ENCODE measurements around the gene ATAD1. TPM values are rescaled to one million over a fixed set of nuclear protein-coding genes. Genes with fewer than 3 reads are reported as not detected.

The ATAD1 gene
- total and polyA plus RNA-seq, 9 of the 15 experiments (the other 6 are each of a cell fraction or from before 2014, with no cell fraction given) = 11.3 to 33.8 (median 27.3) TPM

GRCh38 chr10:87838650-87839049, 20.6 kb upstream of the ATAD1 start:
- CTCF ChIA-PET (ENCODE audit: low intra/inter-chr PET ratio) = no interaction called here
- no peaks in the 10 kb centered on the region for H4K20me1 ChIP-seq (replicated peaks; ENCODE audit: control insufficient read depth, insufficient read depth, low read length)
- BruUV-seq (replicated peaks) = no TSS peak
- H3K27me3 ChIP-seq (ENCODE audit: control insufficient read depth in 2 of 2, insufficient read depth in 2 of 2, low read length in 2 of 2) = no peaks in the 10 kb centered on the region
- no peak overlapping the region for H2AFZ ChIP-seq (ENCODE audit: low read depth, low read length)
- ATAC-seq = no peak
- no peak for FAIRE-seq
- no peak for DNase-seq (ENCODE audit: extremely low read depth in 1 of 4, low spot score in 3 of 4)
- H3K4me2 ChIP-seq (ENCODE audit: insufficient read depth, low read length) = no peak overlapping the region
- H3K36me3 ChIP-seq (ENCODE audit: control insufficient read depth, insufficient read depth, low read length) = no peaks in the 10 kb centered on the region
- no peaks in the 10 kb centered on the region for H3K4me1 ChIP-seq (replicated peaks in 1 of 2; ENCODE audit: control insufficient read depth in 2 of 2, insufficient read depth in 2 of 2, low read length in 2 of 2)
- no peaks in the 10 kb centered on the region for H3K79me2 ChIP-seq (ENCODE audit: control insufficient read depth, insufficient read depth, low read length)
- H3K27ac ChIP-seq (ENCODE audit: extremely low read depth, low read depth, low read length) = no peak overlapping the region
- TF ChIP-seq E2F6 (IDR thresholded peaks at IDR 0.05; ENCODE audit: borderline replicate concordance in 1 of 2, extremely low read depth in 1 of 2, insufficient read depth in 1 of 2, insufficient read length in 1 of 2, low read depth in 1 of 2, low read length in 1 of 2, poor library complexity in 1 of 2, severe bottlenecking in 1 of 2) (no peak), ZNF354B (CRISPR knock-in tag; IDR thresholded peaks at IDR 0.05) (no peak), ZNF551 (CRISPR knock-in tag; IDR thresholded peaks at IDR 0.05) (no peak), RB1 (IDR thresholded peaks at IDR 0.05; ENCODE audit: low read depth) (no peak)
- no peaks in the 10 kb centered on the region for H3K9me1 ChIP-seq (ENCODE audit: control insufficient read depth, insufficient read depth, low read length)
- in situ Hi-C loops (cut with MboI) (no loop called here), intact Hi-C loops (cut with micrococcal nuclease) (no loop called here)
- POLR2A ChIA-PET = no interaction called here
- 4% methylated on average over 2 of the region's 2 CpGs for WGBS (ENCODE audit: insufficient coverage, low coverage, missing lambda C conversion rate)
- no peak overlapping the region for H3K4me3 ChIP-seq
- H3K9ac ChIP-seq (ENCODE audit: insufficient read depth in 1 of 2, low read depth in 2 of 2, low read length in 2 of 2) = no peak overlapping the region
- no peaks in the 10 kb centered on the region for H3K9me3 ChIP-seq (replicated peaks; ENCODE audit: control insufficient read depth, insufficient read depth, low read depth, low read length)

GRCh38 chr10:87837445-87837844, 19.4 kb upstream of the ATAD1 start:
- Histone ChIP-seq H3K9ac (ENCODE audit: insufficient read depth in 1 of 2, low read depth in 2 of 2, low read length in 2 of 2) (no peak overlapping the region), H3K9me1 (ENCODE audit: control insufficient read depth, insufficient read depth, low read length) (no peaks in the 10 kb centered on the region), H3K36me3 (ENCODE audit: control insufficient read depth, insufficient read depth, low read length) (no peaks in the 10 kb centered on the region), H4K20me1 (replicated peaks; ENCODE audit: control insufficient read depth, insufficient read depth, low read length) (no peaks in the 10 kb centered on the region), H3K9me3 (replicated peaks; ENCODE audit: control insufficient read depth, insufficient read depth, low read depth, low read length) (no peaks in the 10 kb centered on the region), H3K79me2 (ENCODE audit: control insufficient read depth, insufficient read depth, low read length) (no peaks in the 10 kb centered on the region), H3K27me3 (ENCODE audit: control insufficient read depth in 2 of 2, insufficient read depth in 2 of 2, low read length in 2 of 2) (no peaks in the 10 kb centered on the region), H3K27ac (ENCODE audit: extremely low read depth, low read depth, low read length) (no peak overlapping the region), H2AFZ (ENCODE audit: low read depth, low read length) (no peak overlapping the region), H3K4me3 (no peak overlapping the region), H3K4me1 (replicated peaks in 1 of 2; ENCODE audit: control insufficient read depth in 2 of 2, insufficient read depth in 2 of 2, low read length in 2 of 2) (no peaks in the 10 kb centered on the region), H3K4me2 (ENCODE audit: insufficient read depth, low read length) (no peak overlapping the region)
- TF ChIP-seq ZNF696 (CRISPR knock-in tag; conservative IDR thresholded peaks at IDR 0.05) (no peak), SPI1 (IDR thresholded peaks at IDR 0.05; ENCODE audit: borderline replicate concordance, low read depth, low read length) (peak; percentile 72; the same call in 1 of the 2 replicates), KLF1 (tag; IDR thresholded peaks at IDR 0.05) (no peak)
- no peak for FAIRE-seq
- intact Hi-C loops (cut with micrococcal nuclease) = no loop called here
- CTCF ChIA-PET (ENCODE audit: low intra/inter-chr PET ratio) = no interaction called here
- POLR2A ChIA-PET = no interaction called here
- in situ Hi-C loops (cut with MboI) = no loop called here
- no peak for DNase-seq (ENCODE audit: extremely low read depth in 1 of 4, low spot score in 3 of 4)
- no TSS peak for BruUV-seq (replicated peaks)
- ATAC-seq = no peak
